ENCODE results near the gene LIN52.

DNA sequence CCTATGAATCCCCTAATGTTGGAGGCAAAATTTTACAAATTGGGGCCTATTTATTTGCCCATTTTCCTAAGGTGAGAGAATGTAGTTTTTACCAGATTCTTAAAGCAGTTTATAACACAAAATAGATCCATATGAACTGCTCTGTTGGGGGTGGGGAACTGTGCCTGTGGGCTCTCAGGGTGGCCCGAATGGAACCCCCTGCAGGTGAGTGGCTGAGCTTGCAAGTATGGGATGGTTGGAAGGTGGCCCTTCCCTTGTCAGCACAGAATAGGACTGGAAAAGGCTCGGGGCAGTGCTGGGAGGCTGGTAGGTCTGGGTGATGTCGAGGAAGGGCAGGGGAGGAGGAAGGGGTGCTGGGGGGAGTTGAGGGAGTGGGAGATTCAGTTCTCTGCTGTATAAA is 159.4 kb downstream of the LIN52 start:
- TF ChIP-seq, protein P1, sequence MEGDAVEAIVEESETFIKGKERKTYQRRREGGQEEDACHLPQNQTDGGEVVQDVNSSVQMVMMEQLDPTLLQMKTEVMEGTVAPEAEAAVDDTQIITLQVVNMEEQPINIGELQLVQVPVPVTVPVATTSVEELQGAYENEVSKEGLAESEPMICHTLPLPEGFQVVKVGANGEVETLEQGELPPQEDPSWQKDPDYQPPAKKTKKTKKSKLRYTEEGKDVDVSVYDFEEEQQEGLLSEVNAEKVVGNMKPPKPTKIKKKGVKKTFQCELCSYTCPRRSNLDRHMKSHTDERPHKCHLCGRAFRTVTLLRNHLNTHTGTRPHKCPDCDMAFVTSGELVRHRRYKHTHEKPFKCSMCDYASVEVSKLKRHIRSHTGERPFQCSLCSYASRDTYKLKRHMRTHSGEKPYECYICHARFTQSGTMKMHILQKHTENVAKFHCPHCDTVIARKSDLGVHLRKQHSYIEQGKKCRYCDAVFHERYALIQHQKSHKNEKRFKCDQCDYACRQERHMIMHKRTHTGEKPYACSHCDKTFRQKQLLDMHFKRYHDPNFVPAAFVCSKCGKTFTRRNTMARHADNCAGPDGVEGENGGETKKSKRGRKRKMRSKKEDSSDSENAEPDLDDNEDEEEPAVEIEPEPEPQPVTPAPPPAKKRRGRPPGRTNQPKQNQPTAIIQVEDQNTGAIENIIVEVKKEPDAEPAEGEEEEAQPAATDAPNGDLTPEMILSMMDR (IDR thresholded peaks at IDR 0.05): no peak
- TF ChIP-seq POLR2AphosphoS5 (IDR thresholded peaks at IDR 0.05; ENCODE audit: low read depth, low read length) (no peak), SIN3A (IDR thresholded peaks at IDR 0.05; ENCODE audit: borderline replicate concordance, insufficient read depth, low read depth, low read length) (no peak)
- TF ChIP-seq, protein P2, sequence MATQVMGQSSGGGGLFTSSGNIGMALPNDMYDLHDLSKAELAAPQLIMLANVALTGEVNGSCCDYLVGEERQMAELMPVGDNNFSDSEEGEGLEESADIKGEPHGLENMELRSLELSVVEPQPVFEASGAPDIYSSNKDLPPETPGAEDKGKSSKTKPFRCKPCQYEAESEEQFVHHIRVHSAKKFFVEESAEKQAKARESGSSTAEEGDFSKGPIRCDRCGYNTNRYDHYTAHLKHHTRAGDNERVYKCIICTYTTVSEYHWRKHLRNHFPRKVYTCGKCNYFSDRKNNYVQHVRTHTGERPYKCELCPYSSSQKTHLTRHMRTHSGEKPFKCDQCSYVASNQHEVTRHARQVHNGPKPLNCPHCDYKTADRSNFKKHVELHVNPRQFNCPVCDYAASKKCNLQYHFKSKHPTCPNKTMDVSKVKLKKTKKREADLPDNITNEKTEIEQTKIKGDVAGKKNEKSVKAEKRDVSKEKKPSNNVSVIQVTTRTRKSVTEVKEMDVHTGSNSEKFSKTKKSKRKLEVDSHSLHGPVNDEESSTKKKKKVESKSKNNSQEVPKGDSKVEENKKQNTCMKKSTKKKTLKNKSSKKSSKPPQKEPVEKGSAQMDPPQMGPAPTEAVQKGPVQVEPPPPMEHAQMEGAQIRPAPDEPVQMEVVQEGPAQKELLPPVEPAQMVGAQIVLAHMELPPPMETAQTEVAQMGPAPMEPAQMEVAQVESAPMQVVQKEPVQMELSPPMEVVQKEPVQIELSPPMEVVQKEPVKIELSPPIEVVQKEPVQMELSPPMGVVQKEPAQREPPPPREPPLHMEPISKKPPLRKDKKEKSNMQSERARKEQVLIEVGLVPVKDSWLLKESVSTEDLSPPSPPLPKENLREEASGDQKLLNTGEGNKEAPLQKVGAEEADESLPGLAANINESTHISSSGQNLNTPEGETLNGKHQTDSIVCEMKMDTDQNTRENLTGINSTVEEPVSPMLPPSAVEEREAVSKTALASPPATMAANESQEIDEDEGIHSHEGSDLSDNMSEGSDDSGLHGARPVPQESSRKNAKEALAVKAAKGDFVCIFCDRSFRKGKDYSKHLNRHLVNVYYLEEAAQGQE (IDR thresholded peaks at IDR 0.05; ENCODE audit: insufficient read depth in 1 of 2, low read depth in 2 of 2, low read length in 1 of 2): no peak

Data from Panc1 (cell line).